Calu3 (cell line): ENCODE data around the gene KCNG1. TPM values are rescaled to one million over a fixed set of nuclear protein-coding genes. Genes with fewer than 3 reads are reported as not detected.

Experiments
- BruUV-seq: library from RNA; stranded (reverse); fragments of 400-500 nt; replicated peaks from 2 replicates; lab custom pipeline; 2021; lab: Mats Ljungman, UMichigan
- CTCF ChIA-PET: fragments of 300-600 bp; sonication (Branson Sonifier 250); formaldehyde crosslinking; loops from one replicate; lab custom pipeline; 2022; ENCODE audit warnings: antibody characterized with exemption; lab: Charles Lee
- DNase-seq: peaks from one replicate; pipeline ENCODE4 v3.0.0; 2022
- H3K27ac Mint-ChIP-seq: one replicate; pipeline ENCODE4 v1.8.0; 2022; ENCODE audit warnings: mixed read lengths; ENCODE audit not compliant: unreplicated experiment
- H3K27me3 Mint-ChIP-seq: one replicate; pipeline ENCODE4 v1.8.0; 2022; ENCODE audit warnings: mixed read lengths; ENCODE audit not compliant: unreplicated experiment
- H3K36me3 Mint-ChIP-seq: one replicate; pipeline ENCODE4 v1.8.0; 2022; ENCODE audit warnings: mild to moderate bottlenecking, moderate library complexity, mixed read lengths; ENCODE audit not compliant: insufficient read depth, unreplicated experiment
- H3K4me1 Mint-ChIP-seq: one replicate; pipeline ENCODE4 v1.8.0; 2022; ENCODE audit warnings: mild to moderate bottlenecking, low read depth, mixed read lengths; ENCODE audit not compliant: unreplicated experiment
- H3K4me3 Mint-ChIP-seq: one replicate; pipeline ENCODE4 v1.8.0; 2022; ENCODE audit warnings: mild to moderate bottlenecking, low read depth, moderate library complexity, mixed read lengths; ENCODE audit not compliant: unreplicated experiment
- H3K9me3 Mint-ChIP-seq: one replicate; pipeline ENCODE4 v1.8.0; 2022; ENCODE audit warnings: low read depth, mixed read lengths; ENCODE audit not compliant: unreplicated experiment
- intact Hi-C: fragments of 100-400 bp; cut with micrococcal nuclease; formaldehyde crosslinking; loops from one replicate; pipeline ENCODE4 v1.10.0; 2022; ENCODE audit not compliant: unreplicated experiment
- total RNA-seq: library from RNA; stranded (reverse); gene quantifications from 2 replicates; pipeline ENCODE4 v1.2.3, GENCODE V29; 2022
- TF ChIP-seq, protein P1 (sequence below): fragments of 200-600 bp; IDR thresholded peaks from one replicate; pipeline ENCODE4 v1.8.0; 2022; ENCODE audit warnings: antibody characterized with exemption; ENCODE audit not compliant: unreplicated experiment

Gene KCNG1
- total RNA-seq, 1 experiment from 2014 or later: 3.9 TPM

DNA sequence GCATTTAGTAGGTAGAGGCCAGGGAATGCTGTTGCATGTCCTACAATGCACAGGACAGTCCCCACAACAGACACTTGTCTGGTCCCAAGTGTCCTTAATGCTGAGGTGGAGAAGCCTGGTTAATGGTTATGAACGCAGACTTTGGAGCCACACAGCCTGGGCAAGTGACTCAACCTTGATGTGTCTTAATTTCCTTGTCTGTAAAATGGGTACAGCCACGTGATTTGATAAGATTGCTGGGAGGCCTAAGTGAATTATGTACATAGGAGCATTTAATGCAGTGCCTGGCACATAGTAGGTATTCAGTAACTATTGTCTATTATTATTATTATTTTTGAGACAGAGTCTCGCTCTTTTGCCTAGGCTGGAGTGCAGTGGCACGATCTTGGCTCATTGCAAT lies 11.4 kb downstream of the KCNG1 start:
- no TSS peak for BruUV-seq
- no peak overlapping the region for H3K27ac Mint-ChIP-seq
- intact Hi-C loops: no loop called here
- TF ChIP-seq, protein P1, sequence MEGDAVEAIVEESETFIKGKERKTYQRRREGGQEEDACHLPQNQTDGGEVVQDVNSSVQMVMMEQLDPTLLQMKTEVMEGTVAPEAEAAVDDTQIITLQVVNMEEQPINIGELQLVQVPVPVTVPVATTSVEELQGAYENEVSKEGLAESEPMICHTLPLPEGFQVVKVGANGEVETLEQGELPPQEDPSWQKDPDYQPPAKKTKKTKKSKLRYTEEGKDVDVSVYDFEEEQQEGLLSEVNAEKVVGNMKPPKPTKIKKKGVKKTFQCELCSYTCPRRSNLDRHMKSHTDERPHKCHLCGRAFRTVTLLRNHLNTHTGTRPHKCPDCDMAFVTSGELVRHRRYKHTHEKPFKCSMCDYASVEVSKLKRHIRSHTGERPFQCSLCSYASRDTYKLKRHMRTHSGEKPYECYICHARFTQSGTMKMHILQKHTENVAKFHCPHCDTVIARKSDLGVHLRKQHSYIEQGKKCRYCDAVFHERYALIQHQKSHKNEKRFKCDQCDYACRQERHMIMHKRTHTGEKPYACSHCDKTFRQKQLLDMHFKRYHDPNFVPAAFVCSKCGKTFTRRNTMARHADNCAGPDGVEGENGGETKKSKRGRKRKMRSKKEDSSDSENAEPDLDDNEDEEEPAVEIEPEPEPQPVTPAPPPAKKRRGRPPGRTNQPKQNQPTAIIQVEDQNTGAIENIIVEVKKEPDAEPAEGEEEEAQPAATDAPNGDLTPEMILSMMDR: no peak
- CTCF ChIA-PET: no interaction called here
- DNase-seq: no peak
- H3K27me3 Mint-ChIP-seq: peaks cover 26% of the 10 kb centered on the region
- H3K36me3 Mint-ChIP-seq: no peaks in the 10 kb centered on the region
- H3K4me3 Mint-ChIP-seq: no peak overlapping the region
- H3K9me3 Mint-ChIP-seq: no peaks in the 10 kb centered on the region
- H3K4me1 Mint-ChIP-seq: peaks cover 11% of the 10 kb centered on the region

DNA sequence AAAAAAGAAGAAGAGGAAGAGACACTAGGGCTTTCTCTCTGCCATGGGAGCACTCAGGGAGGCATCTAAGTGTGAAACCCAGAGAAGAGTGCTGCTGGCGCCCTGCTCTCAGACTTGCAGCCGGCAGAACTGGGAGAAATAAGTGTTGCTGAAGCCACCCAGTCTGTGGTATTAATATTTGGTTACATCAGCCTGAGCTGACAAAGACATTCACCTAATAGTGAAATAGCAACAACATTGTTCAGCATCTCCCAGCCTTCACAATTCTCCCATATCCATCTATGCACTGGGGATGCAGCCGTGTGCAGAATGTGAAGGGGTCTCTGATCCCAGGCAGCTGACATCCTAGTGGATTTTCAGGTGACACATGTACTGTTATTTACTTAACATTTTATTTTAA lies 12.0 kb downstream of the KCNG1 start:
- Mint-ChIP-seq H3K36me3 (no peaks in the 10 kb centered on the region), H3K4me3 (no peak overlapping the region), H3K4me1 (peaks cover 11% of the 10 kb centered on the region), H3K27ac (no peak overlapping the region), H3K9me3 (no peaks in the 10 kb centered on the region), H3K27me3 (peaks cover 24% of the 10 kb centered on the region)
- CTCF ChIA-PET: no interaction called here
- no peak for DNase-seq
- BruUV-seq: no TSS peak
- intact Hi-C loops: no loop called here
- TF ChIP-seq, protein P1: no peak

DNA sequence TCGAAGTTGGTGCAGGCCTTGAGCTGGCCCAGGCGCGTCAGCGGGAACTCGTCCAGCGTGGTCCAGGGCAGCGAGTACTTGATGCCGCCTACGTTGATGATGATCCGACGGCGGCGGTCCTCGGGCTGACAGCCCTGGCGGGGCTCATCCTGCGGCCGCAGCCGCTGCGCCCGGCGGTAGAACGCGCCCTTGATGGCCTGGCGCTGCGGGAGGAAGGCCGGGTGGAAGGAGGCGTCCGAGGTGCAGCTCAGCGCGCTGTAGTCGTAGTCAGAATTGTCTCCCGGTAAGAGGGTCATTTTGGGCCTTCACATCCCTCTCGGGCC lies 12.9 kb downstream of the KCNG1 start:
- intact Hi-C loops: no loop called here
- Mint-ChIP-seq H3K27ac (no peak overlapping the region), H3K9me3 (no peaks in the 10 kb centered on the region), H3K36me3 (no peaks in the 10 kb centered on the region), H3K4me3 (no peak overlapping the region), H3K27me3 (peaks cover 14% of the 10 kb centered on the region), H3K4me1 (peaks cover 8% of the 10 kb centered on the region)
- DNase-seq: no peak
- CTCF ChIA-PET: no interaction called here
- no TSS peak for BruUV-seq
- TF ChIP-seq, protein P1: no peak

DNA sequence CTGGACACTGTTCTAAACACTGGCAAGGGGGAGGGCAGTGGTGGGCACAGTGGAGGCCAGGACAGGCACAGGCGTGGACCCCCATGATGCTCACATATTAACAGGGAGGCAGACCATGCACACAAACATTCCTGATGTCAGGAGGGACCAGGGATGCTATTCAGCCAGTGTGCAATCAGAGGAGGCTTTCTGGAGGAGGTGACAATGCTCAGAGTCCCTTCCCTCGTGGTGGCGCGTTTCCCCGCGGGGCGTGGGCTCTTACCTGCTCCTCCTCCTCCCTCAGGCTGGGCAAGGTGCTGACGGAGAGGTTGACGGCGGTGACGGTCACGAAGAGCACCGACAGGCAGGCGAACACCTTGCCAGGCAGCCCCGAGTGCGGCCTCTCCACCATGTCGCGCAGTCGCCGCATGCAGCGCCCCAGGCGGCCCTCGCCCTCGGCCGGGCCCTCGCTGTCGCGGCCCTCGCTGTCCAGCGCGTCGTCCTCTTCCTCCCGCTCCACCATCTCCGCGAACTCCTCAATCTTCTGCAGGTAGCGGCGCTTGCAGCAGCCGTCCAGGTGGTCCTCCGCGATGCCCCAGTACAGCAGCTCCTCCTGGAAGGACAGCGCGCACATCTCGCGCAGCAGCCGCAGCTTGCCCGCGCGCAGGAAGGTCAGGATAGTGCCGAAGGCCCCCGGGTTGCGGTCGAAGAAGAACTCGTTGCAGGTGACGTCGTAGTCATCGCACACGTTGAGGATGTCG lies 13.4 kb downstream of the KCNG1 start:
- H3K27me3 Mint-ChIP-seq: peaks cover 9% of the 10 kb centered on the region
- TF ChIP-seq, protein P1: no peak
- DNase-seq: no peak
- no TSS peak for BruUV-seq
- no peak overlapping the region for H3K27ac Mint-ChIP-seq
- peaks cover 2% of the 10 kb centered on the region for H3K4me1 Mint-ChIP-seq
- intact Hi-C loops: no loop called here
- H3K9me3 Mint-ChIP-seq: no peaks in the 10 kb centered on the region
- CTCF ChIA-PET: no interaction called here
- no peaks in the 10 kb centered on the region for H3K36me3 Mint-ChIP-seq
- H3K4me3 Mint-ChIP-seq: no peak overlapping the region
